HCT116 (cell line): Measurements from ENCODE around the gene EBI3. TPM values are rescaled to one million over a fixed set of nuclear protein-coding genes. Genes with fewer than 3 reads are reported as not detected.
"Not testable (repeated sequence)": the region's sequence is repeated elsewhere in the genome, so short reads cannot be mapped to it uniquely, and the experiment has no call there.

ENCODE experiments used
- ATAC-seq: fragments of 200-7000 bp; cut with Tn5 transposase; 2 replicates; pipeline ENCODE4 v1.9.1; 2020; ENCODE audit warnings: mild to moderate bottlenecking, moderate library complexity
- BruUV-seq: library from RNA; stranded (reverse); fragments of 400-500 nt; replicated peaks from 2 replicates; lab custom pipeline; 2021; lab: Mats Ljungman, UMichigan
- CTCF ChIA-PET: fragments of 300-600 bp; sonication (Branson Sonifier 250); formaldehyde crosslinking; loops from one replicate; lab custom pipeline; 2021; ENCODE audit warnings: antibody characterized with exemption; lab: Charles Lee
- POLR2A ChIA-PET: fragments of 300-600, 350-600 bp; sonication (Branson Sonifier 250); formaldehyde crosslinking; loops from one replicate; lab custom pipeline; 2021; ENCODE audit warnings: antibody characterized with exemption; lab: Charles Lee
- RAD21 ChIA-PET, 2 experiments: fragments of 300-600 bp; sonication (Branson Sonifier 250); formaldehyde crosslinking; loops; one replicate each; lab custom pipeline; 2023; ENCODE audit warnings: low total read pairs in 2 of 2; ENCODE audit not compliant: uncharacterized antibody in 2 of 2, unreplicated experiment in 2 of 2, low non-redundant PET in 1 of 2; lab: Charles Lee
- DNase-seq: peaks from one replicate; pipeline ENCODE4 v3.0.0-alpha.2; 2010; ENCODE audit warnings: low read depth, low spot score
- H2AFZ ChIP-seq: fragments of 200-600 bp; shearing (Covaris generic), sonication (generic); 2 replicates; pipeline ENCODE4 v1.6.1; 2017; ENCODE audit warnings: low read depth, mixed run types, mixed read lengths, antibody characterized with exemption, low read length; ENCODE audit not compliant: poor library complexity, severe bottlenecking
- H3K27ac ChIP-seq: 2 replicates; pipeline ENCODE4 v1.5.1; 2012; ENCODE audit warnings: low read depth, low read length
- H3K27me3 ChIP-seq: fragments of 200-600 bp; sonication (generic); 2 replicates; pipeline ENCODE4 v1.6.1; 2016; ENCODE audit warnings: mixed run types, low read length, mixed read lengths; ENCODE audit not compliant: insufficient read depth
- H3K36me3 ChIP-seq, 2 experiments: fragments of 200-500 bp in 1 of 2; fragments of 200-600 bp in 1 of 2; sonication (Bioruptor generic) in 1 of 2; sonication (generic) in 1 of 2; 2 replicates each; pipeline versions ENCODE4 v1.5.1 to v1.6.1; 2014 to 2016; ENCODE audit warnings: low read length in 2 of 2, inconsistent platforms in 1 of 2, mixed read lengths in 1 of 2, mixed run types in 1 of 2; ENCODE audit not compliant: insufficient read depth in 2 of 2, control insufficient read depth in 1 of 2
- H3K4me1 ChIP-seq, 2 experiments: fragments of 200-600 bp in 1 of 2; sonication (generic) in 1 of 2; 2 replicates each; pipeline versions ENCODE4 v1.5.1 to v1.6.1; 2012 to 2017; ENCODE audit warnings: low read length in 2 of 2, inconsistent platforms in 1 of 2, mild to moderate bottlenecking in 1 of 2, mixed read lengths in 1 of 2, mixed run types in 1 of 2, moderate library complexity in 1 of 2; ENCODE audit not compliant: insufficient read depth in 2 of 2, control insufficient read depth in 1 of 2
- H3K4me2 ChIP-seq: fragments of 200-600 bp; sonication (generic); 2 replicates; pipeline ENCODE4 v1.6.1; 2017; ENCODE audit warnings: mixed run types, low read length, mixed read lengths
- H3K4me3 ChIP-seq, 2 experiments: fragments of 200-600 bp in 1 of 2; sonication (generic) in 1 of 2; replicated peaks in 1 of 2; 2 replicates each; pipeline ENCODE4 v1.5.1; 2011 to 2016; ENCODE audit warnings: low read length in 2 of 2, control low read depth in 1 of 2, low read depth in 1 of 2, mild to moderate bottlenecking in 1 of 2, mixed read lengths in 1 of 2, mixed run types in 1 of 2
- H3K79me2 ChIP-seq: fragments of 200-600 bp; sonication (generic); 2 replicates; pipeline ENCODE4 v1.6.1; 2017; ENCODE audit warnings: mild to moderate bottlenecking, mixed run types, low read length, moderate library complexity, mixed read lengths; ENCODE audit not compliant: insufficient read depth
- H3K9ac ChIP-seq: fragments of 200-600 bp; sonication (generic); 2 replicates; pipeline ENCODE4 v1.6.1; 2016; ENCODE audit warnings: low read length, mixed read lengths
- H3K9me2 ChIP-seq: fragments of 200-600 bp; sonication (generic), shearing (Covaris generic); 2 replicates; pipeline ENCODE4 v1.6.1; 2017; ENCODE audit warnings: mixed run types, mild to moderate bottlenecking, moderate library complexity; ENCODE audit not compliant: insufficient read depth
- H3K9me3 ChIP-seq, 2 experiments: fragments of 200-500 bp in 1 of 2; fragments of 200-600 bp in 1 of 2; sonication (Bioruptor generic) in 1 of 2; sonication (generic) in 1 of 2; 2 replicates each; pipeline ENCODE4 v1.6.1; 2014 to 2017; ENCODE audit warnings: low read length in 2 of 2, mixed read lengths in 2 of 2, inconsistent platforms in 1 of 2, low read depth in 1 of 2, mild to moderate bottlenecking in 1 of 2, mixed run types in 1 of 2, moderate library complexity in 1 of 2; ENCODE audit not compliant: control insufficient read depth in 1 of 2, insufficient read depth in 1 of 2
- H4K20me1 ChIP-seq: fragments of 200-600 bp; sonication (generic), shearing (Covaris generic); 2 replicates; pipeline ENCODE4 v1.6.1; 2017; ENCODE audit warnings: mixed run types, mild to moderate bottlenecking, moderate library complexity; ENCODE audit not compliant: insufficient read depth
- intact Hi-C: fragments of 100-400 bp; cut with micrococcal nuclease; formaldehyde crosslinking; loops from 2 replicates; pipeline ENCODE4 v1.10.0; 2022
- total RNA-seq: library from RNA; stranded (reverse); gene quantifications from one replicate; pipeline ENCODE4 v1.2.1, GENCODE V29; 2021; ENCODE audit not compliant: unreplicated experiment

Gene EBI3
- total RNA-seq, 1 experiment from 2014 or later, result 1.2 TPM

GRCh38 chr19:4286141-4286540 lies 56.8 kb downstream of the EBI3 start:
- H3K9me2 ChIP-seq, H3K27ac ChIP-seq, H3K4me2 ChIP-seq, H4K20me1 ChIP-seq, ATAC-seq, H3K9ac ChIP-seq, H3K36me3 ChIP-seq, DNase-seq, intact Hi-C loops, RAD21 ChIA-PET, POLR2A ChIA-PET, H3K4me3 ChIP-seq, H3K9me3 ChIP-seq, H3K79me2 ChIP-seq, BruUV-seq, CTCF ChIA-PET, H3K27me3 ChIP-seq, H2AFZ ChIP-seq: not testable (repeated sequence)
- H3K4me1 ChIP-seq, result peaks cover 12 to 28% of the 10 kb centered on the region in 2 experiments; a peak in 3 of 4 replicates

Other genes with a start within 250 kb of the EBI3 start
- gene EEF2, start 244.1 kb upstream of the EBI3 start, total RNA-seq, result 3,796 TPM
- 28.4 TPM for gene PIAS4, start 221.8 kb upstream of the EBI3 start, total RNA-seq
- 49.5 TPM for gene ZBTB7A, start 162.6 kb upstream of the EBI3 start, total RNA-seq
- gene MAP2K2, start 105.4 kb upstream of the EBI3 start, total RNA-seq, result 186 TPM
- 0.25 TPM for gene CREB3L3, start 75.9 kb upstream of the EBI3 start, total RNA-seq
- 36.3 TPM for gene SIRT6, start 47.0 kb upstream of the EBI3 start, total RNA-seq
- gene ANKRD24, start 46.8 kb upstream of the EBI3 start, total RNA-seq, result 1.7 TPM
- gene YJU2, start 17.6 kb downstream of the EBI3 start, total RNA-seq, result 26.9 TPM
- gene SHD, start 49.7 kb downstream of the EBI3 start, total RNA-seq, result 2.0 TPM
- gene TMIGD2, start 72.9 kb downstream of the EBI3 start, total RNA-seq, result not detected
- gene FSD1, start 75.1 kb downstream of the EBI3 start, total RNA-seq, result 20.1 TPM
- gene STAP2, start 109.3 kb downstream of the EBI3 start, total RNA-seq, result 2.1 TPM
- gene MPND, start 114.0 kb downstream of the EBI3 start, total RNA-seq, result 24.3 TPM
- 86.0 TPM for gene SH3GL1, start 171.0 kb downstream of the EBI3 start, total RNA-seq
- gene CHAF1A, start 173.1 kb downstream of the EBI3 start, total RNA-seq, result 69.9 TPM
- 76.5 TPM for gene UBXN6, start 228.3 kb downstream of the EBI3 start, total RNA-seq
- gene HDGFL2, start 242.8 kb downstream of the EBI3 start, total RNA-seq, result 75.2 TPM